AG09309 (cell line): ENCODE measurements around the gene HRH2.

ENCODE experiments used
- DNase-seq: peaks from one replicate; pipeline ENCODE4 v3.0.0-alpha.2; 2010; ENCODE audit warnings: low read depth
- H3K4me3 ChIP-seq: 2 replicates; pipeline ENCODE4 v1.5.1; 2011; ENCODE audit warnings: mild to moderate bottlenecking, low read depth, low read length, moderate library complexity; ENCODE audit not compliant: control insufficient read depth
- TF ChIP-seq, protein P1 (sequence below): IDR thresholded peaks from 2 replicates; pipeline ENCODE4 v1.5.1; 2011; ENCODE audit warnings: mild to moderate bottlenecking, low read depth, low read length, inconsistent platforms; ENCODE audit not compliant: insufficient read depth, control insufficient read depth; ENCODE audit errors: missing control alignments

Gene HRH2

DNA sequence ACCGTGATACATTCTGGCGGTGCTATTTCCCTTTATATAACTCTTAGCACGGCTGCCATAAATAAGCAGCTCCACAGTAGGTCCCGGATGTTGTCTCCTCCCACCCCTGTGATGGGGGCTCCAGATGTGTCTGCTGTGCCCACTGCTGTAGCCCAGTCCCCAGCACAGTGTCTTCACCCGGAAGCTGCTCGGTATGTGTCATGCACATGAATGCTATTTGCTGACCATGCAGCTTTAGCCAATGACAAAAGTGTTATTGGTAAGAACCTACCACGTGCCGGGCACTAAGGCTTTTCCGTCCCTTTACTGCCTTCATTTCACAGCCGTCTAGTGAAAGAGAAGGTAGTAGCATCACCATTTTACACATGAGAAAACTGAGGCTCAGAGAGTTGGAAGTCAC, 20.2 kb downstream of the HRH2 start:
- no peak for DNase-seq

DNA sequence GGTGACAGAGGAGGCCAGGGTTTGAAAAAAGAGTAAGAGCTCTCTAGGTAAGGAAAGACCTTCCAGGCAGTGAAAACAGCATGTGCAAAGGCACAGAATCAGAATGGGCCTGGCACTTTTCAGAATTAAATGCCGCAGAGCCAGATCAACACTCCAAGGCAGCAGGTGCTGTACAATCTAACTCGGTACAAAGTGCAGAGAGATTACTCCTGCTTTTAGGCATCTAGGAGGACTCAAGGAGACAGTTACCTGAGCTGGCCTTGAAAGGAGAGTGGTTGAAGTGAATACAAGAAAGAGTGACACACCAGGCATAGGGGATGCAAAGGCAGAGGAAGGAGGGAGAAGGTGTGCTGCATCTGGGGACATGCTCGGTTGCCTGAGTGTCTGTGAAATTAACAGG, 21.5 kb downstream of the HRH2 start:
- no peak overlapping the region for H3K4me3 ChIP-seq
- no peak for DNase-seq
- TF ChIP-seq, protein P1, sequence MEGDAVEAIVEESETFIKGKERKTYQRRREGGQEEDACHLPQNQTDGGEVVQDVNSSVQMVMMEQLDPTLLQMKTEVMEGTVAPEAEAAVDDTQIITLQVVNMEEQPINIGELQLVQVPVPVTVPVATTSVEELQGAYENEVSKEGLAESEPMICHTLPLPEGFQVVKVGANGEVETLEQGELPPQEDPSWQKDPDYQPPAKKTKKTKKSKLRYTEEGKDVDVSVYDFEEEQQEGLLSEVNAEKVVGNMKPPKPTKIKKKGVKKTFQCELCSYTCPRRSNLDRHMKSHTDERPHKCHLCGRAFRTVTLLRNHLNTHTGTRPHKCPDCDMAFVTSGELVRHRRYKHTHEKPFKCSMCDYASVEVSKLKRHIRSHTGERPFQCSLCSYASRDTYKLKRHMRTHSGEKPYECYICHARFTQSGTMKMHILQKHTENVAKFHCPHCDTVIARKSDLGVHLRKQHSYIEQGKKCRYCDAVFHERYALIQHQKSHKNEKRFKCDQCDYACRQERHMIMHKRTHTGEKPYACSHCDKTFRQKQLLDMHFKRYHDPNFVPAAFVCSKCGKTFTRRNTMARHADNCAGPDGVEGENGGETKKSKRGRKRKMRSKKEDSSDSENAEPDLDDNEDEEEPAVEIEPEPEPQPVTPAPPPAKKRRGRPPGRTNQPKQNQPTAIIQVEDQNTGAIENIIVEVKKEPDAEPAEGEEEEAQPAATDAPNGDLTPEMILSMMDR: no peak

More for the DNA sequence above, 20.2 kb downstream of the HRH2 start:
- H3K4me3 ChIP-seq: no peak overlapping the region
- TF ChIP-seq, protein P1: no peak

DNA sequence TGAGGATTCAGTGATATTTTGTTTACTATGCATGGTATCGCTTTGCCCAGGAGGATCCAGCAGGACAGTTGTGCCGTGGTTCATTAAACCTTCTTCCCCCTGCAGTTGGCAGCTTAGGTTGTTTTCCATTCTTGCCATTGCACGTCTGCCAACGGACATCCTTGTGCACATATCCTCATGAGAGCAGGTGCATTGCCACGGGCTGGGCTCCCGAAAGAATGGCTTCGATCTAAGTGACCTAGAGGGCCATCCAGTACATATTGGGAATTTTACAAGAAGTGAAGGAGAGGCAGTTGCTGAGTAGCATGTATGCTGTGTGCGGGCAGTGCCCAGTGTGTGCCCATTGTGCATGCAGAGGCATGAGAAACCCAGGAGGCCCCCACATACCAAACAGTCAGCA, 22.1 kb downstream of the HRH2 start:
- TF ChIP-seq, protein P1: no peak
- no peak overlapping the region for H3K4me3 ChIP-seq
- no peak for DNase-seq

DNA sequence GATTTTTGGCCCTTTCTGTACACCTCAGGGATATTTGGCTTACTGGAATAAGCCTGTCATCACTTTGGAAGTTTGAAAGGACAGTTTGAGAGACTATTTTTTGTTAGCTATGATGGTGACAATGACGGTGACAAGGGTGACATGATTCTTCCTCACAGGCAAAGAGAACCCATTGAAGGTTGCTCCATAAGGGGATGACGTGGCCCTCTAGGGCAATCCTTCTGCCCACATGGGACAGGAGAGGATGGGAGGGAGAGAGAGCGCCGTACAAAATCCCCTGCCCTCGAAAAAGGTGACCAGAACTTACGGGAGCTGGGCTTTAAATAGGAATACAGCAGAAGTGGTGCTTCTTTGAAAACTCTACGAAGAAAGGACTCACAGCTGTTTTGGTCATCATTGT, 22.6 kb downstream of the HRH2 start:
- TF ChIP-seq, protein P1: no peak
- H3K4me3 ChIP-seq: no peak overlapping the region
- no peak for DNase-seq

DNA sequence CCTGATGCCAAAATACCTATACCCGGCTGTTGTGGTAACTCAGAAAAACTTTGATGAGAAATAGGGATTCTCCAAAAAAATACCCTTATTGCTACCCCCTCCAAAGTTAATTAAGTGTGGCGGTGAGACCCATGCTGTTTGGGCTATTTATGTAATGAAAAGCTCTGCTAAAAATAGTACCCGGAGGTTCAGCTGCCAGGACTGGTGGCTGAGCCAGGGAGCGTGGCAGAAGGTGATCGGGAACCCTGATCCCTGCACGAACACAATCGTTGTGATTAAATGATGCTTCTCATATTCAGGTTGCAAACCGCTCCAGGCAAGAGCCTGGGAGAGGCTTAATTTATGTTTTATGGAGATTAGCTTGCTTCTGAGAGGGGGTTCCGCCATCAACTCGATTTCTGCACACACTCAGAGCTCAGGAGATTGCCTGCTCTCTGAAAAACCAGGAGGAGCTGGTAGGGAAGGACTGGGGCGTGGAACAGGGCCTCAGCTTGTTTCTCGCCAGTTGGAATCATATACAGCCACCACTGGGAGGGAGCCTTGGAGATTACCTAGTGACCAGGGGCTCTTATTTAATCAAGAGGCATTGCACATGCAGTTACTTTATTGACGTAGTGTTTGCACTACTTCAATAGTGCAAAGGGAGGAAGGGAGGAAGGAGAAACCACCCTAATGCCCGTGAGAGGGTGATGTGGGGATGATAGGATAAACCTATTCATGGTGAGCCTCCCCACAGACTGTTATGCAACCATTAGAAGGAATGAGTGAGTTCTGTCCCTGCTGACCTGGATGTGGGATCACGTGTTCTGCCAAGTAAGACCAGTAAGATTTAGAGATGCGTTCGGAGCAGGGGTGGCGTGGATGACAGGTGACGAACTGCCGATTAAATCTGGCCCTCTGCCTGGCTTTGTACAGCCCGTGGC, 23.4 kb downstream of the HRH2 start:
- TF ChIP-seq, protein P1: no peak
- no peak overlapping the region for H3K4me3 ChIP-seq
- DNase-seq: no peak

DNA sequence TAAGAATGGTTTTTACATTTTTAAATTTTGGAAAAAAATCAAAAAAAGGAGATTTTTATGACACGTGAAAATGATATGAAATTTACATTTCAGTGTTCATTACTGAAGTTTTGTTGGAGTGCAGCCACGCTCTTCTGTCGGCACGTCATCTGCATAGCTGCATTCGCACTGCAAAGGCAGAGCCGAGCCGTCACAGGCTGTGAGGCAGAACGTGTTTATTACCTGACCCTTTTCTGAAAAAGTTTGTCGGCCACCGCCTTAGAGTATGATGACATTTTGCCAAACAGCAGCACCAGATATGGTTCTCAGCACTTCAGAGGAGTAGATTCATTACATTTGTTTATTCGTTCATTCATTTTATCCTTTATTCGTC, 24.1 kb downstream of the HRH2 start:
- H3K4me3 ChIP-seq: no peak overlapping the region
- DNase-seq: no peak
- TF ChIP-seq, protein P1: no peak

DNA sequence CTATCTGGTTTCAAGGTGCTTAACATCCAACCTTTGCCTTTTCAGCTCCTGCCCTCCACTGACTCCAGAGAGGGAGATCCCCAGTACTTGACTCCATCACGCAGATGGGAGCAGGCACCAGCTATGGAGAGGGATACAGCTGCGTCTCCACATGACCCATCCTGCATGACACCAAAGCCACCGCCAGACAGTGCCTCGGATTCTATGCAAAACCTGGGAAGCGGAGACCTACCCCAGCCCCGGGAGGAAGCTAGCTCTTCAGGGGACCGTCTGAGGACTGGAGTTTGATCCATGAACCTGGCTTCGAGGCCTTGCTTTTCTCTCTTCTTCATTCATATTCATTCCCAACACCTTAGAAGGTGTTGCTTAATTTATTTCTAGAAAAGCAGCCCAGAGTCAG, 24.8 kb downstream of the HRH2 start:
- no peak for DNase-seq
- no peak overlapping the region for H3K4me3 ChIP-seq
- TF ChIP-seq, protein P1: no peak
